Frontal cortex (tissue), 4 donors: ENCODE measurements around the gene IL15RA. TPM values are rescaled to one million over a fixed set of nuclear protein-coding genes. Genes with fewer than 3 reads are reported as not detected.
"Not testable (repeated sequence)": the region's sequence is repeated elsewhere in the genome, so short reads cannot be mapped to it uniquely, and the experiment has no call there.

ENCODE experiments used
- DNase-seq, 2 donors: peaks; one replicate each; pipeline ENCODE4 v3.0.0; 2012; ENCODE audit warnings: low spot score in 2 of 2
- FAIRE-seq: peaks from 2 replicates; lab custom pipeline; 2012; peaks lifted over from hg19 to GRCh38; lab: Jason Lieb, UNC
- total RNA-seq: library from RNA; depleted of rRNA; stranded (reverse); fragments of >200 nt; gene quantifications from one replicate; pipeline ENCODE4 v1.2.3, GENCODE V29; 2014
- donor health status: control.
- donor health status: control.
- donor health status: control.

IL15RA gene
- total RNA-seq, 1 donor from 2014 or later: not detected

DNA sequence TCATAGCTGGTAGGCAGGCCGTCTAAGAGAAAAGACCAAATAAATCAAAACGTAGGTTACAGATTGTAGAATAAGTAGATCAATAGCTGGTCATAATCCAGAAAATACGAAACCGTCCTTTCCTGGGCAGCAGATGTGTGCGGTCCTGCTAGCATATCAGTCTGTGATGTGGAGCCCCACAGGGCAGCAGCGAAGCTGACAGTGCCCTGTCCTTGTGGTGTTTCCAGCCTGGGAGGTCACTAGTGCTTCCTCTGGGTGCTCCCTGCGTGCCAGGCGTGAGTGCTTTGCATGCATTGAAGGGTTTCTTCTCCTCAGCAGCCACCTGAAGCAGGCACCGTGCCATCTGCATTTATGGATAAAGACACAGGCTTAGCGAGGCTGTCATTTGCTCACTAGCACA is 41.7 kb downstream of the IL15RA start:
- FAIRE-seq (no peak), DNase-seq (no peak)

GRCh38 chr10:5933909-5934546 is 43.3 kb downstream of the IL15RA start:
- DNase-seq (no peak), FAIRE-seq (no peak)

DNA sequence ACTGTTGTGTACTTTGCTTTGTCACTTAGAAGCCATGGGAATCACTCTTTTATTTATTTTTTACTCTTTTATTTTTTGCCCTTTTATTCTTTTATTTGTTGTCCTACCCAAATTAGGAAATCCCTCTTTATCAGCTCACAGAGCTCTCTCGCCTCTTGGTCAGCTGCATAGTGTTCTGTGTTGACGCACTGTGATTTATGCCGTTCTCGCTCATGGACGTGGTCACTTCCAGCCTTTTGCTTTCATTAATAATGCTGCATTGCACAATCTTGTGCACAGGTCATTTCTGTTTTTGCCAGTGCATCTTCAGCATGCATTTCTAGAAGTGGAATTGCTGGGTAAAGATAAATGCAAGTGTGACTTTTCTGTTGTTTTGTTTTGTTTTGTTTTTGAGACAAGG is 45.0 kb downstream of the IL15RA start:
- FAIRE-seq: no peak
- DNase-seq: no peak

GRCh38 chr10:5930272-5930671 is 47.1 kb downstream of the IL15RA start:
- FAIRE-seq: no peak

GRCh38 chr10:5929442-5929841 is 47.9 kb downstream of the IL15RA start:
- FAIRE-seq: no peak
- no peak for DNase-seq

More at GRCh38 chr10:5930272-5930671, 47.1 kb downstream of the IL15RA start:
- DNase-seq: no peak

DNA sequence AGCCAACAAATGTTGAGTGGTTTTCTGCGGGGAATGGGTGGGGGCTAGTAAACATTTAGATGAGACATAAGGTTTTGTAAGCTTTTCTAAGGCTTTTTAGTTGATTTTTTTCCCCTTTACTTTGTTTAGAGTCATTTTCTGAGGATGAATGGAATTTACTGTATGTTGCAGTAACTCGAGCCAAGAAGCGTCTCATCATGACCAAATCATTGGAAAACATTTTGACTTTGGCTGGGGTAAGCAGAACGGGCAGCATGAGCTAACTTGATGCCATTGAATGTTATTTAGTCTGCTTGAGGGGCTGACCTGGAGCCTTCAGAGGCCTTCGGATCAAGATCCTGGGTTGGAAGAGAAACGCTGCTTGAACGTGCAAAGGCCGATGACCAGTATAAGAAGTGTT is 50.0 kb downstream of the IL15RA start:
- DNase-seq (no peak), FAIRE-seq (no peak)

- DNase-seq: no peak
- no peak for FAIRE-seq
These were observed 52.5 kb downstream of the IL15RA start for GRCh38 chr10:5924889-5925288.

DNA sequence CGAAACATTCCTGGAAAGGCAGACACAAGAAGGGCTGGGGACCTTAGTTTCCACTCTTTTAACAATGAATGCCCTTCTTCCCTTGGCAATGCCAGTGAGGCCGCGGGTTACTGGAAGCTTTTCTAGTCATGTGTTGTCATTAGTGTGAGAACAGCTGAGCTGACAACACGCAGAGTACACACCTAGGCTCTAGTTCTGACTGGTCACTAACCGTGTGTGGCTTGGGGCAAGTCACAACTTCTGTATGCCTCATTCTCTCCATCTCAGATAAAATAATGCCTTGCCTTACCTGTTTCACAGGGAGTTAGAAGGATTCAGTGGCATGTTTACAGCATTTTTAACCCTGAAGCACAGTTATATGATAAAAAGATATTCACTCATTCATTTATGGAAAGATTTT is 55.6 kb downstream of the IL15RA start:
- no peak for FAIRE-seq
- DNase-seq: no peak

- FAIRE-seq: no peak
- DNase-seq: no peak
These were observed 57.8 kb downstream of the IL15RA start for GRCh38 chr10:5919568-5919967.

GRCh38 chr10:5918763-5919162 is 58.6 kb downstream of the IL15RA start:
- DNase-seq: no peak
- FAIRE-seq: no peak

DNA sequence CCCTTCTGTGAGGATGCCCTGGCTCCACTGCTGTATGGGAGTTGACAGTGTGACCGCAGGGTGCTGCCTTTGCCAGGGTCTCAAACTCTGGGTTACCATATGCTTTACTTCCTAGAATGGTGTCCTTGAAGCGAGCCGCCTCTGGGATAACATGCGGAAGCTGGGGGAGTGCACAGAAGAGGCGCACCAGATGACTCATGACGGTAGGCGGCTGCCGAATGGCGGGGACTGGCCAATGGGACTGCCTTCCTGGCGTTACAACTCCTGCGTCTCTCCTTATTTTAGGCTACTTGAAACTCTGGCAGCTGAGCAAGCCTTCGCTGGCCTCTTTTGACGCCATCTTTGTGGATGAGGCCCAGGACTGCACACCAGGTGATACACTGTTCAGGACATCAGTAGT is 60.0 kb downstream of the IL15RA start:
- DNase-seq (no peak), FAIRE-seq (no peak)

DNA sequence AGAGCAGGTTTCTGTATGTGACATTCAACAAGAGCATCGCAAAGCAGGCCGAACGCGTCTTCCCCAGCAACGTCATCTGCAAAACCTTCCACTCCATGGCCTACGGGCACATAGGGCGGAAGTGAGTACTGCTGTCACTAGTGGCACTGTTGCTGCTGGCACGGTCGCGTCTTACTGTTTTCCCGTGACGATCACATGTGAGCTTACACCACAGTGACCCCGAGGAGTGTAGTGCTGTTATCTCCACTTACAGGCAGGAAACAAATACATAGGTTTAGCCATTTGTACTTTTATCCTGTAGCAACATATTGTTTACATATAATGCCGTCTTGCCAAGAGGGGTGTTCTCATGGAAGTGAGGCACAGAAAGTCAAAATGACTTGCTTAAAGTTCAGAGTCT is 61.9 kb downstream of the IL15RA start:
- no peak for FAIRE-seq

GRCh38 chr10:5913736-5914135 is 63.6 kb downstream of the IL15RA start:
- no peak for FAIRE-seq
- DNase-seq: no peak

More for the DNA sequence above, 61.9 kb downstream of the IL15RA start:
- no peak for DNase-seq

DNA sequence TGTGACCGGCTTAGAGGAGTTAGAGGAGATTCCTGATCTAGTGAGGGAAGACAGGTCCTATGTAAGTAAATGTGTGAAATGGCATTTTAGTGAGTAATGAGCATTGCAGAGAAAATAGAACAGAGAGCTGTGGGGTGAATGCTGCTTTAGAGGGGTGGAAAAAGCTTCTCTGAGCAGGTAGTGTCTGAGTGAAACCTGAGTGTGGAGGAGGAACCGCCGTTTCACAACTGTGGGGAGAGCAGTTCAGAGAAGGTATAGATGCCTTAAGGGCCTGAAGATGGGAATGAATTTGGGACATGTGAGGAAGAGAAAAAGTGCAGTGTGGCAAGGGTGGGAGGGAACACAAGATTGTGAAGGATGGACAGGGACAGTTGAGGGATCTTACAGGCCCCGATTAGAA is 65.7 kb downstream of the IL15RA start:
- FAIRE-seq: no peak
- DNase-seq: no peak

- DNase-seq (no peak), FAIRE-seq (no peak)
These were observed 66.8 kb downstream of the IL15RA start for GRCh38 chr10:5910323-5911100.

- FAIRE-seq: not testable (repeated sequence)
These were observed 68.7 kb downstream of the IL15RA start for GRCh38 chr10:5908676-5909075.

GRCh38 chr10:5906651-5907050 is 70.7 kb downstream of the IL15RA start:
- DNase-seq (no peak), FAIRE-seq (no peak)

More at GRCh38 chr10:5908676-5909075, 68.7 kb downstream of the IL15RA start:
- DNase-seq: not testable (repeated sequence)

DNA sequence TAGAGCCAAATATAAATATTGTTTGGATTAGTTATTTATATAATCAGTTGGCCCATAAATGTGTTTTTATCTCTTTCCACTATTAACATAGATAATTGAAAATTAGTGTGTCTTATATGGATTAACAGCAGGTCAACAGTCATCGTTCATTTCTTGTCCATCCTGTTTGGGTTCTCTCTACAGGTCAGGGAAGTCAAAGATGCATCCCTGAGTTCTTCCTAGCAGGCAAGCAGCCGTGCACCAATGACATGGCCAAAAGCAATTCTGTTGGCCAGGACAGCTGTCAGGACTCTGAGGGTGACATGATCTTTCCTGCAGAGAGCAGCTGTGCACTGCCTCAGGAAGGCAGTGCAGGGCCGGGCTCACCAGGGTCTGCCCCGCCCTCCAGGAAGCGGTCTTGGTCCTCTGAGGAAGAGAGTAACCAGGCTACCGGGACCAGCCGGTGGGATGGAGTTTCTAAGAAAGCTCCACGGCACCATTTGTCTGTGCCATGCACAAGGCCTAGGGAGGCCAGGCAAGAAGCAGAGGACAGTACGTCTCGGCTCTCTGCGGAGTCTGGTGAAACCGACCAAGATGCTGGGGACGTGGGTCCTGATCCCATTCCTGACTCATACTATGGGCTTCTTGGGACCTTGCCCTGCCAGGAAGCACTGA is 71.4 kb downstream of the IL15RA start:
- no peak for DNase-seq

DNA sequence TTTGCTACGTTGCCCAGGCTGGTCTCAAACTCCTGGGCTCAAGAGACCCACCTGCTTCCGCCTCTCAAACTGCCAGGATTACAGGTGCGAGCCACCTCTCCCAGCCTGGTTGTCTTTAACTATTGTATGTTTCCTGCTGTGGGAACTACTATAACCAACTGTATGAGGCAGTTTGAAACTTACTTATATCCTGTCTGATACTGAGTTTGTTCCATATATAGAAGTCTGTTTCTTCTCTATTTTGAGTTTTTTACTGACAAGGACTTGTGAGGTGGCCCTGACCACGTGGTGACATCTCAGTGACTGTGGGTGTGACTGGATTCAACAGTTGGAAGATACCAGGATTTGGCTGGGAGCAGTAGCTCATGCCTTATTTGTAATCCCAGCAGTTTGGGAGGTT is 73.1 kb downstream of the IL15RA start:
- FAIRE-seq (no peak), DNase-seq (no peak)

More for the DNA sequence above, 71.4 kb downstream of the IL15RA start:
- FAIRE-seq: no peak

DNA sequence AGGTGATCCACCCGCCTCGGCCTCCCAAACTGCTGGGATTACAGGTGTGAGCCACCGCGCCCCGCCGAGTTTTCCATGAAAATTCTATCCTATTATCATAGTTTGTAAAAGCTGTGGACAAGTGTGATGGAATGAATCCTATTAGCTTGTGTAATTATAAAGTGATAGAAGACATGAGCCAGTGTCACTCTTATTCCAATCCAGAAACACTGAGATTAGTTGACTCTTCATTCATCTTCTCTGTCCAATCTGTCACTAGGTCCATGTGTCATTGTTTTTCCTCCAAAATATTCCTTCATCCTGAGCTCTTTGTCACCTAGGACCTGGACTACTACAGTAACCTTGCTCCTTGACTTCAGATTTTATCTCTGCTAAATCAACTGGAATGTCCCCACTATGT is 73.8 kb downstream of the IL15RA start:
- DNase-seq (no peak), FAIRE-seq (no peak)
